SHP77 treated with DMSO at 0.1 percent for 48 hours (cell line): ENCODE measurements around the gene DHX30.

Source experiments
- DNase-seq: peaks from one replicate; lab custom pipeline; 2025; lab: John Stamatoyannopoulos, UW

The DHX30 gene

DNA sequence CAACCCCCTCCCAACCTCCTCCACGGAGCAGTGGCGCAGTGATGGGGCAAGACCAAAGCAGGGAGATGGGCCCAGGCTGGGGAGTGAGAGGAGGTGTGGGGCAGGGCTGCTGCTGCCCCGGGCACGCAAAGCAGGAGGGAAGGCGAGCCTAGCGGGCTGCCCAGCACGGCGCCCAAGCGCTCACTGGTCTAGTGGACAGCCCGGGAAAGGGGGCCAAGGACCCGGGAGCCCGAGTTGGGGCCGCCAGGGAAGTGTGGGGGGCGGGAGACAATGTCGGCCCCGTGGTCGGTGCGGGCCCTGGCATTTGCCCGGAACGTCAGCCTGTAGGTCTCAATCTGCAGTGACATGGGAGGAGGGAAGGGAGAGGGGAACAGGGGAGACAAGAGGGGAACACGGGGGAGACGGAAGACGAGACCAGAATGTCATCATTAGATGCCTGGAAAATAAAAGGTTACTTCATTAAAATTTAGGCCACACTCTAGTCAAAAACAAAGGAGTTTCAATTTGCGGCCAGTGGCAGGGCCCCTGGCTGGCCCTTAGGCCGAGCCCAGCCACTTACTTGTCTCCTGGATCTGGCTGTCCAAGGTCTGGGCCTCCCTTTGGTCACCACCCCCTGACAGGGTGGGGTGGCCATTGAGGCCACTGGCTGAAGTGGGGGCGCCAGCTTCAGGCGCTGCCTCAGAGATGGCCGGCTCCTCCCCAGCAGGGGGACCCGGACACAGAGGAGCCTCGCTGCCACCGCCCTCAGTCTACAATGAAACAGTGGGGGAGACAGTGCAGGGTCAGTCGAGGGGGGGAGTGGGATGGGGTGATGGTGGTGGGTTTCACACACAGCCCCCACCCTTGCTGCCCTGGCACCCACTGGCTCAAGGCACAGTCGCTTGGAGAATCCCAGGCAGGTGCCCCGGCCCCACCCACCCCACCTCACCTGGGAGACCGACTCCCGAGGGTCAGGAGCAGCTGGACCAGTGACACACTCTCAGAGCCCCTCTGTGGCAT, 50.0 kb downstream of the DHX30 start:
- no peak for DNase-seq

DNA sequence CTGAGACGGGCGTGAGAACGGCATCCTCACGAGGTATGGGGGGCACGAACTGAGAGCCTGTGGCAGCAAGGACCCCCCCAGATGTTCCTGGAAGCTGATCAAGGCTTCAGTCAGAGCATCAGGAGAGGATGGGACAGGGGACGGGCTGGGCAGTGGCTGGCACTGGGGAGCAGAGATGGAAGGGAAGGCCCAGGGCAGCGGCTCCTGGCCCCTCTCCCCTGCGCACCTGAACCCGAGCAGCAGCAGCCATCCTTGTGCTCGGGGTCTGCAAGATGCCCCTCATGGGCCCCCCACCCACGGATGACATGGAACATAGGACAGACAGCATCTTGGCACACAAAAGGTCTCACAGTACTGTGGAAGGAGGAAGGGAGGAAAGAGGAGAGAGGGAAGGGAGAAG, 51.3 kb downstream of the DHX30 start:
- no peak for DNase-seq

DNA sequence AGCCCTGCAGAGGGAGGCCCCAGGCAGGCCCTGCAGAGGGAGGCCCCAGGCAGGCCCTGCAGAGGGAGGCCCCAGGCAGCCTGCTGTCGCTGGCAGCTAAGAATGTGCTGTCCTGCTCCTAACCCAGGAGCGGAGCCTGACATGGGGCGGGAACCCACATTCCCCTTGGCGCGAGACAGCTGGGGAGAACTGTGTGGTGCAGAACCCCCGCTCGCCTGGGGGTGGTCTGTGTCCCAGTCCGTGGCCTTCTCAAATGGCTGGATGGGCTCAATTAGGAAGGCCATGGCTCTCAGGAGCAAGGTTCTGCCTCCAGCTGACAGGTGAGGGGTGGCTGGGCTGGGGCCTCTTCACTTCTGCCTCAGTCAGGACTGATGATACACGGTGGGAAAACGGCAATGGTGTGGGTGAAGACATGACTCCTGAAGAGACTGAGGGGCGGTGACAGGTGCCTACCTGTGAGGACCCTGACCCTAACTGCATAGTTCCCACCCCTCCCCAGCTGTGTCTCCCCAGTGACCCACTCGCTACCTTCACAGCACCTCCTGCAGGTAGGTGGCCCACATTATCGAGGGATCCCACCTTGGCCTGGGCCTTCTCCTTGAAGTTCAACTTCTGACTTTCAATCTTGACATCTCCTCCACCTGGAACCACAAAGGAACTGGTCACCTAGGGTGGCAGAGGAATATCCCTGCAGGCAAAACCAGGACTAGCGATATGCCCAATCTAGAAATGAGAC, 52.0 kb downstream of the DHX30 start:
- no peak for DNase-seq

DNA sequence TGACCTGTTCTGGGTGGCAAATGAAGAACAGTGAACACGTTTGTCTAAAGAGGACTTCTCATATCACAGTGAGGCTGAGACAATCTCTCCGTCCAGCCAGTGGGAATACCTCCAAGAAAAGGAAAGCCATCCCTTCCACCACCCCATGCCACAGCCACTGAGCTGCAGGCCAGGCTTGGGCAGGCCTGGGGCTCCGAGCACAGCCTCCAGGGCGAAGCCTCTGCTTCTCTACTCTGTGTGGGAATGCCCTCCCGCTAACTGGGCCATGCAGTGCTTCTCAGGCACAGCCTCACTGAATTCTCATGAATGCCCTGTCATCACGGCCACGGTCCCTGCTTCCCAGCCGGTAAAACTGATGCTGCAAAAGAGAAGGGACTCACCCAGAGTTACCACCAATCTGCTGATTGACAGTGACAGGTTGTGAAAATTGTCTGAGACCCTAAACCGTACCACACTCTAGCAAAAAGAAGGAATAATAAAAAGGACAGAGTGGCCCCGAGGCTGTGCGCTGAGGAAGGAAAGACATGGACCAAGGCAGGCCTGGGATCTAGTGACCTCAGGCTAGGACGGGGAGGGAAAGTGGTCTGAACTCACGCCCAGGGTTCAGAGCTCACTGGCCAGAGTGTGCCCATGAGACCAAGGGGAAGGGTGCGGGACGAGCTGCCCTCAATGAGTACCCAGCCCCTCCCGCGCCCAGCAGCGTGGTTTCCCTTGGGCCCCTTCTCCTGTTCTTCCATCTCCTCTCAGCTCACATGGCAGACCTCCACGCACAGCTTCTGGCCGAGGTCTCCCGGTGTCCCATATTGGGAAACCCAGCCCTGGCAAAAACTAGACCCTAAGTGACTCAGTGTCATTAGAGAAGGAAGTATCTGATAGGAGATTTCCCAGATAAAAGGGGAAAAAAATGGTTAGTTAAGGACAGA, 52.8 kb downstream of the DHX30 start:
- no peak for DNase-seq

DNA sequence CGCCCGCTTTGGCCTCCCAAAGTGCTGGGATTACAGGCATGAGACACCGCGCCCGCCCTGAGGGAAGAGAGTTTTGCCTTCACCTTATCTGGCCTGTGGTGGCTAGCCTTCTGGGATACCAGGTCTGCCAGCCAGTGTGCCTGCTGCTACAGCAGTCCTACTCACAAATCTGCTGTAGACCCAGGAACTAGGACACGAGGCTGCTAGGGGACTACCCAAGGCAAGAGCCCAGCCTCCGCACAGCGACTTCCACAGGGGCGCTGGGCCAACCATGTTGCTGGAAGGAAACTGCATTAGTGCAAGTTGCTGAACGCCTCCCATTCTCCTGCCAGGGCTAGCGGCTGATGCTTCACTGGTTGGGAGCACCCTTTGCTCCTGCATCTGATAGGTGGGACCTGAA, 53.7 kb downstream of the DHX30 start:
- no peak for DNase-seq

DNA sequence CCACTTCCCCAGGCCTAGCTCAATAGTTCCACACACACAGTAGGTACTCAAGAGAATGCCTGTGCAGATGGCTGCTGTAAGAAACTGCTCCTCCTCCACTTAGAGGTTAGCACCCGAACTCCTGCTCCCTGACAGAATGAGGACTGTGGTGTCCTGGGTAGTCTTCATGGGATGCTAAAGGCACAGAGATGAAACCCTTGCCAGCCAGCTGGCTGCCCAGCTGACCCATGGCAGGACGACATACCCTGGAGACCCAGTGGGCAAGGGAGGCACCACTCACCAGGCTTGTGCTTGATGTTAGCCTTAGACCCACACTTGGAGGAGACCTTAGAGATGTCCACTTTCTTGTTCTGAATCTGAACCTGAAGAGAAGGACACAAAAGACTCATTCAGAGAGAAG, 54.2 kb downstream of the DHX30 start:
- DNase-seq = no peak

DNA sequence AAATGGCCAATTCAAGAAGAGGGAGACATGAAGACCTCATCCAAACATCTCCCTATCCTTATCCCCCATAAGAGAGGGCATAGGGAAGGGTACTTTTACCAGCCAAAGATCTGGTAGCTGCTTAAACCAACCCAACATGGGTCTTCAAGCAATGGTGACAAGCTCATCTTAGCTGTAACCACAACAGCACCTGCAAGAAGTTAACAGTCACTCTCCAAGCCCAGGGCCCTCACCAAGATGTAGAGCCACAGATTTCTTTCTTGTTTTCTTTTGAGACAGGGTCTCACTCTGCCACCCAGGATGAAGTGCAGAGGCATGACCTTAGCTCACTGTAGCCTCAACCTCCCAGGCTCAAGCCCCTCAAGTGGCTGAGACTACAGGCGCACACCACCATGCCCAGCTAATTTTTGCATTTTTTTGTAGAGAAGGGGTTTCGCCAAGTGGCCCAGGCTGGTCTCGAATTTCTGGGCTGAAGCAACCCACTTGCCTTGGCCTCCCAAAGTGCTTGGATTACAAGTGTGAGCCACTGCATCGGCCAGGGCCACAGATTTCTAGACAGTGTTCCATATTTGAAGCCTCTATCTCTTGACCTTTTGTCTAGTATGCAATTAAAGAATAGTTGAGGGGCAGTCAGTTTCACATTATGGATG, 57.1 kb downstream of the DHX30 start:
- DNase-seq = no peak

DNA sequence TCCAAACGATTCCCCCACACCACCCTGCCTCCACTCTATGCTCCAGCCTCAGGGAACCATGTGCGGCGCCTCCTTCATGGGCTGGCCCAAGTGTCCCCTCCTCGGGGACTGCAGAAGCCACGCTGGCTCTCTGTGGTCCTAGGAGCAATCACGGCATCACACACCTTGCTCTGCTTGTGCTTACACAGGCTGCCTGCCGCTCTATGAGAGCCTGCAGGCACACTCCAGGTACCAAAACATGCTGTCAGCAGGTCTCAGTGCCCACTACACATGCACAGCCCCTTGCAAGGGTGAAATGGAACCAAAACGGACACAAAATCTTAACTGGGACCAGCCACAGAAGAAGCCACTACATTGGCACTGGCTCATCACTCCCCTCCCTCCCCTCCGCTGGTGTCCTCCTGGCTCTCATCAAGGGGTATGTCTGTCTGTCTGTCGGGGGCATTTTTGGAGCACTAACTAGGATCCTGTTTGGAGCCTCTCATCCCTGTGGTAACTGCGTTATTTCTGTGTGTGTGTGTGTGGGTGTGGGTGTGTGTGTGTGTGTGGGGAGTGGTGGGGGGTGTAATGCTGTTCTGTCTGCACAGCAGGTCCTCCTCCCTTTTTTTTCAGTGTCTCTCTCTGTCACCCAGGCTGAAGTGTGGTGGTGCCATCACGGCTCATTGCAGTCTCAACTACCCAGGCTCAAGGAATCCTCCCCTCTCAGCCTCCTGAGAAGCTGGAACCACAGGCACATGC, 60.6 kb downstream of the DHX30 start:
- no peak for DNase-seq

DNA sequence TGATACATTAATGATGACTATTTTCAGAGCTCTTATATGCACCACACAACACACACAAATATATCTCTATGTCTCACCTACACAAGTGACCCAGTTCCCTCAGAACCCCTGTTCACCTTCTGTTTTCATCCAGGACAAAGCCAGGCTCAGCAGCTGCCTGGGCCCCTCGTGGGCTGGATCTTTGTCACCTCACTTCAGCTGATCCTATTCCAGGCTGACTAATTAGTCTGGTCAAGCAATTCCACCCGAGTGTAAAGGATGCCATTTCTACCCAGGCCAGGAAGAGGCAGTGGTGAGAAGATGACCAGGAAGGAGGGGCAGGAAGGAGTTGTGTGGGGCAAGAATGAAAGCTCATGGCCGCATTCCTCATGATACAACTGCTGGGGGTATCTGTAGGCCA, 62.3 kb downstream of the DHX30 start:
- DNase-seq = no peak

DNA sequence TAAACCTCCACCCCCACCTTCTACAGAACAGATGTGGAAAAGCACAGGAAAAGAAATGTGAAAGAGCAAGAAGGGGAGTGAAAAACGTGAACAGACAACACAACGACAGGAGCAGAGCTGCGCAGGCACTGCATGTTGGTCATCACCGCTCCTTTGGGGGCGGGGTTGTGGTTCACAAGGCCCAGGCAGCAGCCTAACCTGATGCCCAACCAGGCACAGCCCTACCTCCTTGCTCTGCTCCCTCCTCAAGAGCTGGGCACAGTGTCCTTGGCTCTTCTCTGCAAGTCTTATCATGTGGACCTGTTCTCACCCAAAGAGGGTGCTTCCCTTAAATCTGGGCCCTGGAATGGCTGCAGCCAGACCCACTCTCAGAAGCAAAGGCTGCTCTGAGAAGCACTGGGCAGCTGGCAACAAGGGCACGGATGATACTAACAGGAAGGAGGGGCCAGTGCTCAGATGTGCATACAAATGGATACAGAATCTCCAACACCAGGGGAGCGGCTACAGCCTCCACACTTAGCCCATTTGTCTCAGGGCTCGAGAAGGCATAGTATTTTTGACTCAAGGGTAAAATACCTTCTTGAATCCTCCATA, 64.6 kb downstream of the DHX30 start:
- DNase-seq = no peak

DNA sequence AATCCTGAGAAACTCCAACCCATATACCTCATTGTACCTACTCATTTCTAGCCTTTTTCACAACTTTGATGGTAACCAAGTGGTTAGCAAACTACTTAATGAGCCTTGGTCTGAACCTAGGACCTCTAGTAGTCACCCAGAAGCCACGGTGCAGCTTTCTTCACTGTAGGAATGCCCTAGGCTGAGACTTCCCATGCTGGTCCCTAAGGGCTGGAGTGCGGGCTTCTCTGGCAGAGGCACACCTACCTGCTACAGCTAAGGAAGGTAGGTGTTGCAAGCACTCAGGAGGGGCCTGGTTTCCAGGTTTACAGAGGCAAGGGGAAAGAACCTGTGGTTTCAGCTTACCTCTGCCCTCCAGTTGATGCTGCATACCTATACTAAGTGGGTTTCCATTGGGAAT, 65.4 kb downstream of the DHX30 start:
- DNase-seq = no peak

DNA sequence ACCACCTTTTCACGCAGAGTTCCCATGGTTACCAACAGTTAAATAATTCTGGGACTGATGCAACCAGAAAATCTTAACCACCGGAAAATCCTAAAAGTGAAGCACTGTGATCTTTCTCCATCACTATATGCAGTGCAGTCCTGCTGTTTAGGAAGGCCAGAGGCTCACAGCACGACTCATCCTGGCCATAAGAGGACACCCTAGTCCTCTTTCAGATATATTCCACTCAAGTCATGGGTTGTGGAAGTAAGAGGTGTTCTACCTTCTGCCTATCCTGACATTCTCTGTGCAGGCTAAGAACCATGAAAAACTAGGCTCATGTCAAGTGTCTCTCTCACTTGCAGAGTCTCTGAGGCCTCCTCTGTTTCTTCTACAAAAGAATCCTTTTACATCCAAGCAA, 67.2 kb downstream of the DHX30 start:
- no peak for DNase-seq

DNA sequence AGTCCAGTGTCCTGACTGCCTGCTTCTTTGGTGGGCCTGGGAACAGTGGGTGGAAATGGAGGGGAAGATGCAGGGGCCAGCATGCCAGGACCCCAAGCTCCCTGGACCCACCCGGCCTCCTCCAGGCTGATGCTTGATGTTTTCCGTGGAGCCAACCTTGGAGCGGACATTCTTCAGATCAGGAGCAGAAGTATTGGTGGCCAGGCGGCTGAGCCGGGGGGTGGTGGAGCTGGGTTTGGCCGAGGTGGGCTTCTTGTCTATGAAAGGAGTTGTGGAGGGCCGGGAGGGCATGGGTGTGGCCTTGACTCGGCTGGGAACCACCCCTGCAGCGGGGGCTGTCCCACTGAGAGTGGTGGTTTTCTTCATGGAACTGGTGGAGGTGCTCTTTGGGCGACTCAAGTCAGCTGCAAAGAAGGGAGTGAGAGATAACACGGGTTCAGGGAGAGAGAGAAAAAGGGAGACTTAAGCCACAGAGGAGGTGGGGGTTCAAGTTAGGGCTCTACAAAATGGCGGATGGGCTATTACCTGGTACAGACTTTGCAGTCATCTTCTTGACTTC, 67.8 kb downstream of the DHX30 start:
- DNase-seq = no peak

DNA sequence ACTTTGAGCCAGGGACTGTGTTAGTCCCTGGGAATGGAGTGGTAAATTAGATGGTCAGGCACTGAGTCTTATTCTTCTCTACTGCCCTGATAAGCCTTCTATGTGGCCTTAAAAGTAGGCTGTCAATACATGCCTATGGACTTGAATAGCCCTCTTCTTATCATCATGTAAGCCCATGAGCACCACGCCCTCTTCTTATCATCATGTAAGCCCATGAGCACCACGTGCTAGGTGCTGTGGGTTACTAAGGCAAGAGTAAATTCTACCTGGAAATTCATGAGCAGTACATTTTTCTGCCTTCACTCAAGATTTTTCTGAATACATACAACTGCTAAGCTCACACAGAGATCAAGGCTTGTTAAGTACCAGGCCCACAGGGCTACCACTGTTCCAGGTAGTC, 68.5 kb downstream of the DHX30 start:
- no peak for DNase-seq

DNA sequence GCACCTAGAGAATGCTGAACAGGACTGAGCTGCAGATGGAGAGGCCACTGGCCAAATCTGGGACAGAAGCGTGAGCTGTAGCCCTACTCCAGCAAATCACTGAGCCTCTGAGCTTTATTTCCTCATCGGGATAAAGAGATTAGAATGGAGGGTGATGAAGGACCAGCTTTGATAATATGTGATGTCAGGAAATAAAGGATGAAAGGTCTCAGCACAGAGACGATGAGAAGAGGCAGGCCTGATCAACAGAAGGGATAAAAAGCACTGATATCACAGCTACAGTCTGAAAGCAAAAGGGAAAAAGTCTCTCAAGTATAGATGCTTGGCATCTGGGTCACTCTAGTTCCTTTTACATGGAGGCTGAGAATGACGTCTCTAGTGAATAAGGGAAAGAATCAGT, 70.0 kb downstream of the DHX30 start:
- DNase-seq = no peak

DNA sequence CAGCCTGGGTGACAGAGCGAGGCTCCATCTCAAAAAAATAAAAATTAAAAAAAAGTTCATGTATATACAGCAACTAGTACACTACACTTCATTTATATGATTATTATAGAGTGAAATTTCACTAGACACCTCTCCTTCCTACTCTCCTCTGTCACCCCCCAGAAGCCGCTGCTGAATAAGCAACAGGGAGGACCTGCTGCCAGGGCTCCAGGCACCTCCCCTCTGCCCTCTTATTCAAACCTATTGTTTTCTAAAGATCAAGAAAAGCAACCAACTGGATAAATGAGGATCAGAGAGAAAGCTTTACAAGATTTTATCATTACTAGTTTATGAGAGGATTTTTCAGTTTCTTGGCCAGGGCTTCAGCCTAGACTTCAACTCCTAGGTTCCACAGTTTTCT, 71.5 kb downstream of the DHX30 start:
- DNase-seq = no peak

DNA sequence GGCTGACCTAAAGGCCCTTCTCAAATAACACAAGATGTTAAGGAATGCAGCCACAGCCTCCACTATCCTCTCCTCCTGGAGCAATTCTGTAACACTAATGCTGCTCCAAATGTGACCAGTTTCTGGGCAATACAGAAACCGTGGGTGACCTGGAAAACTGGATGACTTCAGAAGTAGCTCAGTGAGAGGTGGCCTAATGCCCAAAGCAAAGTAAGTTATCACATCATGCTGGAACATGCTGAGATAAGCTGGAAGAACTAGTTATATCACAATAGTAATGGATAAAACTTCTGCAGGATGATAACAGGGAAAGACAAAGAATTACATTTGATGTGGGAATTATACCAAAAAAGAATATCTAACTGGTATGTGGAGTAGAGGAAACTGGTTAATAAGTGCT, 72.0 kb downstream of the DHX30 start:
- DNase-seq = no peak

DNA sequence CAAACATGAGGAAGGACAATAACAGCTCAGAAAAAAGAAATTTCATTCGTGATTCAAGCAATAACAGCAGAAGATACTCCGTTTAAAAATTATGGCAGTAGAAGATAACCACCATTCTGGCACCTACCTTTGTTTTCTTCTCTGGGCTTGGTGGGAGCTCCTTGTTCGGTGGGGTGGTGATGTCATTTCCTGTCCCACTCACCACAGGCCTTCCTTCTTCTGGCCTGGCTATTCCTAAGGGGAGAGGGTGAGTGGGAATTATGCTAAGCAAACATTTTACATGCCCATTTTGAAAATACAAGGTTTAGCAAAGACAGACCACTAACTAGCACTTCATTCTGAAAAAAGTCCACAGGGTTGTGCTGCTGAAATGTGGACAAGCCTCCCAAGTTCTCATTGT, 74.4 kb downstream of the DHX30 start:
- no peak for DNase-seq

DNA sequence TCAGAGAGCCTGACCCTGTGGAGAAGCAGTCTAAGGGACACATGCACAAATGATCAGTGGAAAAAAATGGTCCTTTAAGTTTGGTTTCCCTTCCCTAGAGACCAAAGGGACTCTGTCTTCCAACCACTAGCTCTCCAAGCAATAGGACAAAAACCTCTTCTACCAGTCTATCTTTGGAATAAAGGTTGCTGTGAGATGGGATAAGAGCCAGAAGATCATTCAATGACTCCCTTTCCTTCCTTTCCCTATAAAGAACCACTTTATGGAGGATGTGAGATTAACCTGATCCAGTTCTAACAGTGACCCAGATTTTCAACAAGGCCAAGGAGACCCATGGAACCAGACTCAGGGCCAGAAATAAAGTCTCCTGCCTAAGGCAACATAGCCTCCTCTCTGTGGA, 74.8 kb downstream of the DHX30 start:
- no peak for DNase-seq

DNA sequence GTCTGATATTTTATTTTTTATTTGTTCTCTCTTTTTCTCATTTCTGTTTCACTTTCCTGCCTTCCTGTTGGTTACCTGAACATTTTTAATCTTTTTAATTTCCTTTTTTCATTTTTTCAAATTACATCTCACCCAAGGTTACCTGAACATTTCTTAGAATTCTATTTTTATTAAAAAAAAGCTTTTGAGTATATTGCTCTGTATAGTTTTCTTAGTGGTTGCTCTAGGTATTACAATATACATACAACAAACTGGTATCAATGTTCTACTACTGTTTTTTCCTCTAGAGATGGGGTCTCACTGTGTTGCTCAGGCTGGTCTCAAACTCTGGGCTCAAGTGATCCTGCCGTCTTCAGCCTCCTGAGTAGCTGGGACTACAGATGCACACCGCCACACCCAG, 79.4 kb downstream of the DHX30 start:
- DNase-seq = no peak
